WTC11 (cell line): ENCODE results near the gene EIF3L. TPM values are rescaled to one million over a fixed set of nuclear protein-coding genes. Genes with fewer than 3 reads are reported as not detected.

Experiments
- ATAC-seq: fragments of 200-7000 bp; cut with Tn5 transposase; 2 replicates; pipeline ENCODE4 v1.10.0; 2021; ENCODE audit warnings: mild to moderate bottlenecking, moderate library complexity
- CTCF ChIA-PET: fragments of 300-600 bp; sonication (Branson Sonifier 250); formaldehyde crosslinking; loops from one replicate; lab custom pipeline; 2021; ENCODE audit warnings: antibody characterized with exemption; lab: Charles Lee
- POLR2A ChIA-PET: fragments of 350-600 bp; sonication (Branson Sonifier 250); formaldehyde crosslinking; loops from one replicate; lab custom pipeline; 2021; ENCODE audit warnings: antibody characterized with exemption; lab: Charles Lee
- DNase-seq: peaks from one replicate; pipeline ENCODE4 v3.0.0; 2021; ENCODE audit warnings: low spot score
- H3K27ac Mint-ChIP-seq: 2 replicates; pipeline ENCODE4 v1.8.0; 2021; ENCODE audit warnings: mixed read lengths
- H3K27me3 Mint-ChIP-seq: 2 replicates; pipeline ENCODE4 v1.8.0; 2021; ENCODE audit warnings: low read depth, mild to moderate bottlenecking, moderate library complexity, mixed read lengths
- H3K36me3 Mint-ChIP-seq: 2 replicates; pipeline ENCODE4 v1.8.0; 2021; ENCODE audit warnings: mixed read lengths
- H3K4me1 Mint-ChIP-seq: 2 replicates; pipeline ENCODE4 v1.8.0; 2022; ENCODE audit warnings: mixed read lengths
- H3K4me3 Mint-ChIP-seq: 2 replicates; pipeline ENCODE4 v1.8.0; 2021; ENCODE audit warnings: mild to moderate bottlenecking, moderate library complexity, mixed read lengths
- H3K9me3 Mint-ChIP-seq: 2 replicates; pipeline ENCODE4 v1.8.0; 2021; ENCODE audit warnings: mixed read lengths
- CBFB ChIP-seq: sonication (generic); formaldehyde crosslinking; IDR thresholded peaks from 2 replicates; pipeline ENCODE4 v1.8.1; 2022; ENCODE audit warnings: mild to moderate bottlenecking, low read depth, missing genetic modification reagents
- CREB1 ChIP-seq: sonication (generic); formaldehyde crosslinking; IDR thresholded peaks from 2 replicates; pipeline ENCODE4 v1.8.0; 2023; ENCODE audit warnings: mild to moderate bottlenecking, missing genetic modification reagents
- ELF4 ChIP-seq: sonication (generic); formaldehyde crosslinking; IDR thresholded peaks from 2 replicates; pipeline ENCODE4 v1.8.1; 2022; ENCODE audit warnings: low read depth, mild to moderate bottlenecking, moderate library complexity, missing genetic modification reagents
- JUN ChIP-seq: sonication (generic); formaldehyde crosslinking; IDR thresholded peaks from 2 replicates; pipeline ENCODE4 v1.8.0; 2023; ENCODE audit warnings: mild to moderate bottlenecking, missing genetic modification reagents
- MXD4 ChIP-seq: fragments of 250-450 bp; sonication (Bioruptor Pico); IDR thresholded peaks from 2 replicates; pipeline ENCODE4 v1.8.0; 2021; ENCODE audit warnings: mild to moderate bottlenecking, moderate library complexity, borderline replicate concordance
- NFATC4 ChIP-seq: fragments of 250-450 bp; sonication (Bioruptor Pico); IDR thresholded peaks from 2 replicates; pipeline ENCODE4 v1.9.0; 2021; ENCODE audit warnings: mild to moderate bottlenecking
- NFE2L1 ChIP-seq: sonication (generic); formaldehyde crosslinking; IDR thresholded peaks from 2 replicates; pipeline ENCODE4 v1.8.1; 2023; ENCODE audit warnings: missing genetic modification reagents
- SOX15 ChIP-seq: fragments of 250-450 bp; sonication (Bioruptor Pico); IDR thresholded peaks from 2 replicates; pipeline ENCODE4 v1.9.0; 2021; ENCODE audit warnings: mild to moderate bottlenecking
- SP1 ChIP-seq: sonication (generic); formaldehyde crosslinking; conservative IDR thresholded peaks from 2 replicates; pipeline ENCODE4 v1.8.1; 2022; ENCODE audit warnings: missing genetic modification reagents
- ZNF121 ChIP-seq: sonication (generic); formaldehyde crosslinking; IDR thresholded peaks from 2 replicates; pipeline ENCODE4 v1.8.0; 2023; ENCODE audit warnings: missing genetic modification reagents
- ZNF416 ChIP-seq: fragments of 250-450 bp; sonication (Bioruptor Pico); IDR thresholded peaks from 2 replicates; pipeline ENCODE4 v1.9.0; 2021; ENCODE audit warnings: mild to moderate bottlenecking, inconsistent platforms
- ZNF671 ChIP-seq: fragments of 250-450 bp; sonication (Bioruptor Pico); IDR thresholded peaks from 2 replicates; pipeline ENCODE4 v1.8.0; 2021; ENCODE audit warnings: mild to moderate bottlenecking
- total RNA-seq: library from RNA; stranded (reverse); gene quantifications from 3 replicates; pipeline ENCODE4 v1.2.3, GENCODE V29; 2021
- TF ChIP-seq, protein P1 (sequence below): sonication (generic); formaldehyde crosslinking; IDR thresholded peaks from 2 replicates; pipeline ENCODE4 v1.8.0; 2023; ENCODE audit warnings: missing genetic modification reagents, mild to moderate bottlenecking, borderline replicate concordance
- TF ChIP-seq, protein P2 (sequence below): sonication (generic); formaldehyde crosslinking; conservative IDR thresholded peaks from 2 replicates; pipeline ENCODE4 v1.8.1; 2022; ENCODE audit warnings: mild to moderate bottlenecking, missing genetic modification reagents
- TF ChIP-seq, protein P3 (sequence below): fragments of 250-450 bp; sonication (Bioruptor Pico); conservative IDR thresholded peaks from 2 replicates; pipeline ENCODE4 v1.9.0; 2021; ENCODE audit warnings: mild to moderate bottlenecking
- TF ChIP-seq, protein P4 (sequence below): fragments of 200-600 bp; IDR thresholded peaks from 2 replicates; pipeline ENCODE4 v1.8.0; 2022; ENCODE audit warnings: antibody characterized with exemption
- TF ChIP-seq, protein P5 (sequence below): fragments of 250-450 bp; sonication (Bioruptor Pico); IDR thresholded peaks from 2 replicates; pipeline ENCODE4 v1.9.0; 2021; ENCODE audit warnings: mild to moderate bottlenecking, borderline replicate concordance
- TF ChIP-seq, protein P6 (sequence below): sonication (generic); formaldehyde crosslinking; IDR thresholded peaks from 2 replicates; pipeline ENCODE4 v1.8.0; 2022; ENCODE audit warnings: mild to moderate bottlenecking, missing genetic modification reagents
- TF ChIP-seq, protein P7 (sequence below): sonication (generic); formaldehyde crosslinking; IDR thresholded peaks from 2 replicates; pipeline ENCODE4 v1.8.1; 2023; ENCODE audit warnings: mild to moderate bottlenecking, missing genetic modification reagents, moderate library complexity

The EIF3L gene
- total RNA-seq, 1 experiment from 2014 or later, result 611 TPM

DNA sequence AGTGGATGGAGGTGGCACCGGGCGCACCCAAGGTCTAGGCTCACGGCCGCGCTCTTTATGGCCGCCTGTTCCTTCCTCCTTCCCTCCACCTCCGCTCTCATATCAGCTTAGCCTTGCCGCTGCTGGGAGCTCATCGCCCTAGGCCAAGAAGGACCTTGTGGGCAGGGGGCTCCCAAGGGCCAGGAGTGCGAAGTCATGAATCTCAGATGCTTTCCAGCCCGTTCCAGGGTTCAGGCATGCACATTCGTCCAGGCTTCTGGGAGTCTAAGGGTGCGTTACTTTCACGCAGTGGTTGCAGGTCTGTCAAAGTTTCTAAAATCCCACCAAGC, 30.1 kb upstream of the EIF3L start:
- ChIA-PET CTCF (interaction anchor here (0.7 to 5.1 kb wide), 9 partner anchors 10 to 148 kb away, joined by 3 to 109 read pairs (median 12); partner anchors contain the start of gene GCAT), POLR2A (interaction anchor here (2.6 to 2.8 kb wide), 2 partner anchors 11 to 44 kb away, joined by 16 to 42 read pairs; partner anchors contain the start of gene GCAT)
- H3K4me1 Mint-ChIP-seq, result peaks cover 34% of the 10 kb centered on the region
- no peaks in the 10 kb centered on the region for H3K9me3 Mint-ChIP-seq
- H3K4me3 Mint-ChIP-seq, result peak overlapping the region; percentile 65
- no peak overlapping the region for H3K27ac Mint-ChIP-seq
- TF ChIP-seq MXD4, result no peak
- TF ChIP-seq, protein P1, sequence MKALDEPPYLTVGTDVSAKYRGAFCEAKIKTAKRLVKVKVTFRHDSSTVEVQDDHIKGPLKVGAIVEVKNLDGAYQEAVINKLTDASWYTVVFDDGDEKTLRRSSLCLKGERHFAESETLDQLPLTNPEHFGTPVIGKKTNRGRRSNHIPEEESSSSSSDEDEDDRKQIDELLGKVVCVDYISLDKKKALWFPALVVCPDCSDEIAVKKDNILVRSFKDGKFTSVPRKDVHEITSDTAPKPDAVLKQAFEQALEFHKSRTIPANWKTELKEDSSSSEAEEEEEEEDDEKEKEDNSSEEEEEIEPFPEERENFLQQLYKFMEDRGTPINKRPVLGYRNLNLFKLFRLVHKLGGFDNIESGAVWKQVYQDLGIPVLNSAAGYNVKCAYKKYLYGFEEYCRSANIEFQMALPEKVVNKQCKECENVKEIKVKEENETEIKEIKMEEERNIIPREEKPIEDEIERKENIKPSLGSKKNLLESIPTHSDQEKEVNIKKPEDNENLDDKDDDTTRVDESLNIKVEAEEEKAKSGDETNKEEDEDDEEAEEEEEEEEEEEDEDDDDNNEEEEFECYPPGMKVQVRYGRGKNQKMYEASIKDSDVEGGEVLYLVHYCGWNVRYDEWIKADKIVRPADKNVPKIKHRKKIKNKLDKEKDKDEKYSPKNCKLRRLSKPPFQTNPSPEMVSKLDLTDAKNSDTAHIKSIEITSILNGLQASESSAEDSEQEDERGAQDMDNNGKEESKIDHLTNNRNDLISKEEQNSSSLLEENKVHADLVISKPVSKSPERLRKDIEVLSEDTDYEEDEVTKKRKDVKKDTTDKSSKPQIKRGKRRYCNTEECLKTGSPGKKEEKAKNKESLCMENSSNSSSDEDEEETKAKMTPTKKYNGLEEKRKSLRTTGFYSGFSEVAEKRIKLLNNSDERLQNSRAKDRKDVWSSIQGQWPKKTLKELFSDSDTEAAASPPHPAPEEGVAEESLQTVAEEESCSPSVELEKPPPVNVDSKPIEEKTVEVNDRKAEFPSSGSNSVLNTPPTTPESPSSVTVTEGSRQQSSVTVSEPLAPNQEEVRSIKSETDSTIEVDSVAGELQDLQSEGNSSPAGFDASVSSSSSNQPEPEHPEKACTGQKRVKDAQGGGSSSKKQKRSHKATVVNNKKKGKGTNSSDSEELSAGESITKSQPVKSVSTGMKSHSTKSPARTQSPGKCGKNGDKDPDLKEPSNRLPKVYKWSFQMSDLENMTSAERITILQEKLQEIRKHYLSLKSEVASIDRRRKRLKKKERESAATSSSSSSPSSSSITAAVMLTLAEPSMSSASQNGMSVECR (CRISPR knock-in tag), result no peak
- TF ChIP-seq NFE2L1, result no peak
- TF ChIP-seq ZNF416 (CRISPR knock-in tag), result no peak
- TF ChIP-seq, protein P2, sequence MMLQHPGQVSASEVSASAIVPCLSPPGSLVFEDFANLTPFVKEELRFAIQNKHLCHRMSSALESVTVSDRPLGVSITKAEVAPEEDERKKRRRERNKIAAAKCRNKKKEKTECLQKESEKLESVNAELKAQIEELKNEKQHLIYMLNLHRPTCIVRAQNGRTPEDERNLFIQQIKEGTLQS (CRISPR knock-in tag), result no peak
- TF ChIP-seq, protein P3, sequence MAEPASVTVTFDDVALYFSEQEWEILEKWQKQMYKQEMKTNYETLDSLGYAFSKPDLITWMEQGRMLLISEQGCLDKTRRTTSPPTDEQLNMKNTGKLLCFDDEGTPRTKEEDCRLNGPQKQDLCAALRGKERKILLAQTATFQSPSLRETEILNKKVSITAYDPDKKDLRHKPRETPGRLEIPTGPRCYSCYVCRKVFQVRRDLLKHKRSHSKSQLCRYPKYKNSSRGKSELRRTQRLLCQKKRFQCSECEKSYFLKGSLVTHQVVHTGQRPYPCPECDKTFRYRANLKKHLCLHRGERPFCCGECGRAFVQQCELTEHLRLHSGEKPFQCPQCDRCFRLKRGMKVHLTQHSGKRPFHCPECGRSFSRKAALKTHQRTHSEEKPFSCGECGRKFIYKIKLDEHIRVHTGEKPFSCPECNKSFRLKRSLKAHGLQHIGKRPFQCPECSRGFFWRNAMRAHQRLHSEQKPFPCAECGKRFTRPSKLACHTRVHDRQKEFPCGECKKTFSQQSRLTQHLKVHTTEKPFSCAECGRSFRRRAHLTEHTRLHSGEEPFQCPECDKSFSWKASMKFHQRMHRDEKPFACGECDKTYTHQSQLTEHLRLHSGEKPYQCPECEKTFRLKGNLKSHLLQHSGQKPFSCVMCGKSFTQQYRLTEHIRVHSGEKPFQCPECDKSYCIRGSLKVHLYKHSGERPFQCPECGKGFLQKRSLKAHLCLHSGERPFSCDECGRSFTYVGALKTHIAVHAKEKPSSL (CRISPR knock-in tag), result no peak
- no peak for TF ChIP-seq ZNF121 (CRISPR knock-in tag)
- no peak for TF ChIP-seq SOX15
- TF ChIP-seq, protein P4, sequence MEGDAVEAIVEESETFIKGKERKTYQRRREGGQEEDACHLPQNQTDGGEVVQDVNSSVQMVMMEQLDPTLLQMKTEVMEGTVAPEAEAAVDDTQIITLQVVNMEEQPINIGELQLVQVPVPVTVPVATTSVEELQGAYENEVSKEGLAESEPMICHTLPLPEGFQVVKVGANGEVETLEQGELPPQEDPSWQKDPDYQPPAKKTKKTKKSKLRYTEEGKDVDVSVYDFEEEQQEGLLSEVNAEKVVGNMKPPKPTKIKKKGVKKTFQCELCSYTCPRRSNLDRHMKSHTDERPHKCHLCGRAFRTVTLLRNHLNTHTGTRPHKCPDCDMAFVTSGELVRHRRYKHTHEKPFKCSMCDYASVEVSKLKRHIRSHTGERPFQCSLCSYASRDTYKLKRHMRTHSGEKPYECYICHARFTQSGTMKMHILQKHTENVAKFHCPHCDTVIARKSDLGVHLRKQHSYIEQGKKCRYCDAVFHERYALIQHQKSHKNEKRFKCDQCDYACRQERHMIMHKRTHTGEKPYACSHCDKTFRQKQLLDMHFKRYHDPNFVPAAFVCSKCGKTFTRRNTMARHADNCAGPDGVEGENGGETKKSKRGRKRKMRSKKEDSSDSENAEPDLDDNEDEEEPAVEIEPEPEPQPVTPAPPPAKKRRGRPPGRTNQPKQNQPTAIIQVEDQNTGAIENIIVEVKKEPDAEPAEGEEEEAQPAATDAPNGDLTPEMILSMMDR, result no peak
- TF ChIP-seq SP1 (CRISPR knock-in tag), result no peak
- TF ChIP-seq, protein P5, sequence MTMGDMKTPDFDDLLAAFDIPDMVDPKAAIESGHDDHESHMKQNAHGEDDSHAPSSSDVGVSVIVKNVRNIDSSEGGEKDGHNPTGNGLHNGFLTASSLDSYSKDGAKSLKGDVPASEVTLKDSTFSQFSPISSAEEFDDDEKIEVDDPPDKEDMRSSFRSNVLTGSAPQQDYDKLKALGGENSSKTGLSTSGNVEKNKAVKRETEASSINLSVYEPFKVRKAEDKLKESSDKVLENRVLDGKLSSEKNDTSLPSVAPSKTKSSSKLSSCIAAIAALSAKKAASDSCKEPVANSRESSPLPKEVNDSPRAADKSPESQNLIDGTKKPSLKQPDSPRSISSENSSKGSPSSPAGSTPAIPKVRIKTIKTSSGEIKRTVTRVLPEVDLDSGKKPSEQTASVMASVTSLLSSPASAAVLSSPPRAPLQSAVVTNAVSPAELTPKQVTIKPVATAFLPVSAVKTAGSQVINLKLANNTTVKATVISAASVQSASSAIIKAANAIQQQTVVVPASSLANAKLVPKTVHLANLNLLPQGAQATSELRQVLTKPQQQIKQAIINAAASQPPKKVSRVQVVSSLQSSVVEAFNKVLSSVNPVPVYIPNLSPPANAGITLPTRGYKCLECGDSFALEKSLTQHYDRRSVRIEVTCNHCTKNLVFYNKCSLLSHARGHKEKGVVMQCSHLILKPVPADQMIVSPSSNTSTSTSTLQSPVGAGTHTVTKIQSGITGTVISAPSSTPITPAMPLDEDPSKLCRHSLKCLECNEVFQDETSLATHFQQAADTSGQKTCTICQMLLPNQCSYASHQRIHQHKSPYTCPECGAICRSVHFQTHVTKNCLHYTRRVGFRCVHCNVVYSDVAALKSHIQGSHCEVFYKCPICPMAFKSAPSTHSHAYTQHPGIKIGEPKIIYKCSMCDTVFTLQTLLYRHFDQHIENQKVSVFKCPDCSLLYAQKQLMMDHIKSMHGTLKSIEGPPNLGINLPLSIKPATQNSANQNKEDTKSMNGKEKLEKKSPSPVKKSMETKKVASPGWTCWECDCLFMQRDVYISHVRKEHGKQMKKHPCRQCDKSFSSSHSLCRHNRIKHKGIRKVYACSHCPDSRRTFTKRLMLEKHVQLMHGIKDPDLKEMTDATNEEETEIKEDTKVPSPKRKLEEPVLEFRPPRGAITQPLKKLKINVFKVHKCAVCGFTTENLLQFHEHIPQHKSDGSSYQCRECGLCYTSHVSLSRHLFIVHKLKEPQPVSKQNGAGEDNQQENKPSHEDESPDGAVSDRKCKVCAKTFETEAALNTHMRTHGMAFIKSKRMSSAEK (CRISPR knock-in tag), result no peak
- TF ChIP-seq ELF4, result no peak
- no peak for TF ChIP-seq CBFB (CRISPR knock-in tag)
- TF ChIP-seq CREB1 (CRISPR knock-in tag), result no peak
- no peak for TF ChIP-seq JUN (CRISPR knock-in tag)
- TF ChIP-seq, protein P6, sequence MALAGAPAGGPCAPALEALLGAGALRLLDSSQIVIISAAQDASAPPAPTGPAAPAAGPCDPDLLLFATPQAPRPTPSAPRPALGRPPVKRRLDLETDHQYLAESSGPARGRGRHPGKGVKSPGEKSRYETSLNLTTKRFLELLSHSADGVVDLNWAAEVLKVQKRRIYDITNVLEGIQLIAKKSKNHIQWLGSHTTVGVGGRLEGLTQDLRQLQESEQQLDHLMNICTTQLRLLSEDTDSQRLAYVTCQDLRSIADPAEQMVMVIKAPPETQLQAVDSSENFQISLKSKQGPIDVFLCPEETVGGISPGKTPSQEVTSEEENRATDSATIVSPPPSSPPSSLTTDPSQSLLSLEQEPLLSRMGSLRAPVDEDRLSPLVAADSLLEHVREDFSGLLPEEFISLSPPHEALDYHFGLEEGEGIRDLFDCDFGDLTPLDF, result no peak
- TF ChIP-seq, protein P7, sequence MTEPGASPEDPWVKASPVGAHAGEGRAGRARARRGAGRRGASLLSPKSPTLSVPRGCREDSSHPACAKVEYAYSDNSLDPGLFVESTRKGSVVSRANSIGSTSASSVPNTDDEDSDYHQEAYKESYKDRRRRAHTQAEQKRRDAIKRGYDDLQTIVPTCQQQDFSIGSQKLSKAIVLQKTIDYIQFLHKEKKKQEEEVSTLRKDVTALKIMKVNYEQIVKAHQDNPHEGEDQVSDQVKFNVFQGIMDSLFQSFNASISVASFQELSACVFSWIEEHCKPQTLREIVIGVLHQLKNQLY, result no peak
- no peak for TF ChIP-seq NFATC4
- no peak for TF ChIP-seq ZNF671
- DNase-seq (no peak), ATAC-seq (peak; percentile 6)
- H3K36me3 Mint-ChIP-seq, result peaks cover 6% of the 10 kb centered on the region
- H3K27me3 Mint-ChIP-seq, result peaks cover 50% of the 10 kb centered on the region
